ENCODE results near the gene C21orf58.

GRCh38 chr21:46352913-46353312 is 29.2 kb upstream of the C21orf58 start:
- no peak for TF ChIP-seq CTCF (conservative IDR thresholded peaks at IDR 0.05; ENCODE audit: low read depth in 2 of 2)
- no peak for TF ChIP-seq REST (IDR thresholded peaks at IDR 0.05; ENCODE audit: unreplicated experiment)
- no peak for TF ChIP-seq CREB1 (CRISPR knock-in tag; IDR thresholded peaks at IDR 0.05; ENCODE audit: low read depth)
- TF ChIP-seq POLR2AphosphoS5 (IDR thresholded peaks at IDR 0.05; ENCODE audit: low read depth): no peak
- TF ChIP-seq ZNF114 (CRISPR knock-in tag; IDR thresholded peaks at IDR 0.05): no peak
- TF ChIP-seq EZH2phosphoT487 (IDR thresholded peaks at IDR 0.05; ENCODE audit: unreplicated experiment): no peak
- TF ChIP-seq EZH2 (IDR thresholded peaks at IDR 0.05; ENCODE audit: low read depth, unreplicated experiment): no peak
- TF ChIP-seq NANOG (IDR thresholded peaks at IDR 0.05; ENCODE audit: borderline replicate concordance): no peak
- TF ChIP-seq ETS1 (IDR thresholded peaks at IDR 0.05): no peak
- TF ChIP-seq ZNF331 (CRISPR knock-in tag; IDR thresholded peaks at IDR 0.05; ENCODE audit: low read depth): no peak
- TF ChIP-seq JUNB (IDR thresholded peaks at IDR 0.05; ENCODE audit: unreplicated experiment): no peak
- no peak for TF ChIP-seq STAT1 (IDR thresholded peaks at IDR 0.05; ENCODE audit: unreplicated experiment)
- TF ChIP-seq ZNF462 (CRISPR knock-in tag; IDR thresholded peaks at IDR 0.05): no peak

Data from GM23338 (cell line).